Gastrocnemius medialis (tissue), 4 donors: ENCODE data around the gene TMEM253.

ENCODE experiments used
- POLR2A ChIP-seq, 2 donors: fragments of 450-650 bp; IDR thresholded peaks; one replicate each; pipeline ENCODE4 v1.6.1; 2017; ENCODE audit warnings: antibody characterized with exemption in 2 of 2, mild to moderate bottlenecking in 2 of 2, moderate library complexity in 2 of 2
- TF ChIP-seq, protein P1 (sequence below), 5 experiments: fragments of 450-650 bp in 3 of 5; fragments of 200-600 bp in 2 of 5; sonication (generic) in 2 of 5; IDR thresholded peaks in 4 of 5; conservative IDR thresholded peaks in 1 of 5; 1 replicate in 4 of 5; 2 replicates in 1 of 5; pipeline ENCODE4 v1.5.1; 2016 to 2019; ENCODE audit warnings: antibody characterized with exemption in 5 of 5, mild to moderate bottlenecking in 3 of 5, moderate library complexity in 3 of 5

DNA sequence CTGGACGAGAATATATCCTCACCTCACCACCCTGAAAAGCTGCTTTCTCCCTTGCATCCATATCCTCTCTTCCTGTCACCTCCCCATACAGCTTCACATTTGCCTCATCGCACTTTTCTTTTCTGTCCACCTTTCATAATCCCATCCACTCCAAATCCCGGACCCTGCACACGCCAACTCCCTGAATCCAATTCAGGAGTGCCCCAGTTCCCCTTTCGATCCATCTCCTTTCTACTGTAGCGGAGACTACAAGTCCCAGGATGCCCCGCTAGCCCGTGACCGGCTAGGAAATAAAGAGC lies 2.5 kb downstream of the TMEM253 start:
- TF ChIP-seq, protein P1, sequence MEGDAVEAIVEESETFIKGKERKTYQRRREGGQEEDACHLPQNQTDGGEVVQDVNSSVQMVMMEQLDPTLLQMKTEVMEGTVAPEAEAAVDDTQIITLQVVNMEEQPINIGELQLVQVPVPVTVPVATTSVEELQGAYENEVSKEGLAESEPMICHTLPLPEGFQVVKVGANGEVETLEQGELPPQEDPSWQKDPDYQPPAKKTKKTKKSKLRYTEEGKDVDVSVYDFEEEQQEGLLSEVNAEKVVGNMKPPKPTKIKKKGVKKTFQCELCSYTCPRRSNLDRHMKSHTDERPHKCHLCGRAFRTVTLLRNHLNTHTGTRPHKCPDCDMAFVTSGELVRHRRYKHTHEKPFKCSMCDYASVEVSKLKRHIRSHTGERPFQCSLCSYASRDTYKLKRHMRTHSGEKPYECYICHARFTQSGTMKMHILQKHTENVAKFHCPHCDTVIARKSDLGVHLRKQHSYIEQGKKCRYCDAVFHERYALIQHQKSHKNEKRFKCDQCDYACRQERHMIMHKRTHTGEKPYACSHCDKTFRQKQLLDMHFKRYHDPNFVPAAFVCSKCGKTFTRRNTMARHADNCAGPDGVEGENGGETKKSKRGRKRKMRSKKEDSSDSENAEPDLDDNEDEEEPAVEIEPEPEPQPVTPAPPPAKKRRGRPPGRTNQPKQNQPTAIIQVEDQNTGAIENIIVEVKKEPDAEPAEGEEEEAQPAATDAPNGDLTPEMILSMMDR (IDR thresholded peaks at IDR 0.05 in 4 of 5, conservative IDR thresholded peaks at IDR 0.05 in 1 of 5) = no peak
- TF ChIP-seq POLR2A (IDR thresholded peaks at IDR 0.05) = no peak
